Measurements from ENCODE around the gene ZFAND3.

DNA sequence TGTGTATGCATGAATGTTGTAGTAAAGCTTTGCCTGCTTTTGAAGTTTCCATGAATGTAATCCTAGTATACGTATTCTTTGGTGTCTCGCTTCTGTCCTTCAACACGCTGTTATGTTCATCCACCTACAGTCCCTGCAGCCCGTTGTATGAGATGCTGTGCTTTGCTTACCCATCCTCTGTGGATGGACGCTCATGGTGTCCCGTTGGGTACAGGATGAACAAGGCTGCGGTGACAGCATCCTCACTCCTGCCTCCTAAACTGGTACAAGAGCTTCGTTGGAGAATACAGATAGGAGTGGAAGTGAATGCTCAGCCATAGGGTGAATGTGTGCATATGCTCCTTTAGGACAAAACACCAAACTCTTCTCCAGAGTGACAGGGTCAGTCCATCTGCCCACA lies 366.2 kb downstream of the ZFAND3 start:
- TF ChIP-seq, protein P1, sequence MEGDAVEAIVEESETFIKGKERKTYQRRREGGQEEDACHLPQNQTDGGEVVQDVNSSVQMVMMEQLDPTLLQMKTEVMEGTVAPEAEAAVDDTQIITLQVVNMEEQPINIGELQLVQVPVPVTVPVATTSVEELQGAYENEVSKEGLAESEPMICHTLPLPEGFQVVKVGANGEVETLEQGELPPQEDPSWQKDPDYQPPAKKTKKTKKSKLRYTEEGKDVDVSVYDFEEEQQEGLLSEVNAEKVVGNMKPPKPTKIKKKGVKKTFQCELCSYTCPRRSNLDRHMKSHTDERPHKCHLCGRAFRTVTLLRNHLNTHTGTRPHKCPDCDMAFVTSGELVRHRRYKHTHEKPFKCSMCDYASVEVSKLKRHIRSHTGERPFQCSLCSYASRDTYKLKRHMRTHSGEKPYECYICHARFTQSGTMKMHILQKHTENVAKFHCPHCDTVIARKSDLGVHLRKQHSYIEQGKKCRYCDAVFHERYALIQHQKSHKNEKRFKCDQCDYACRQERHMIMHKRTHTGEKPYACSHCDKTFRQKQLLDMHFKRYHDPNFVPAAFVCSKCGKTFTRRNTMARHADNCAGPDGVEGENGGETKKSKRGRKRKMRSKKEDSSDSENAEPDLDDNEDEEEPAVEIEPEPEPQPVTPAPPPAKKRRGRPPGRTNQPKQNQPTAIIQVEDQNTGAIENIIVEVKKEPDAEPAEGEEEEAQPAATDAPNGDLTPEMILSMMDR (conservative IDR thresholded peaks at IDR 0.05; ENCODE audit: low read length), result no peak
- no peak for TF ChIP-seq EZH2phosphoT487 (IDR thresholded peaks at IDR 0.05; ENCODE audit: borderline replicate concordance, low read depth, low read length)

Measured in OCI-LY7 (cell line).